GM12878 (cell line): ENCODE data around the gene PRMT2. TPM values are rescaled to one million over a fixed set of nuclear protein-coding genes. Genes with fewer than 3 reads are reported as not detected.

Experiments used
- ATAC-seq: fragments of 200-7000 bp; cut with Tn5 transposase; 3 replicates; pipeline ENCODE4 v1.9.1; 2020; ENCODE audit warnings: mild to moderate bottlenecking, moderate library complexity
- BruUV-seq: library from RNA; stranded (reverse); fragments of 400-500 nt; replicated peaks from 2 replicates; lab custom pipeline; 2021; lab: Mats Ljungman, UMichigan
- CTCF ChIA-PET: fragments of 300-600 bp; sonication (Branson Sonifier 250); formaldehyde crosslinking; extraction: SDS; loops from one replicate; lab custom pipeline; 2021; ENCODE audit warnings: inconsistent platforms; lab: Yijun Ruan, JAX
- POLR2A ChIA-PET: fragments of 350-600 bp; formaldehyde crosslinking; extraction: SDS; loops from one replicate; lab custom pipeline; 2021; ENCODE audit warnings: inconsistent platforms; lab: Charles Lee
- RAD21 ChIA-PET: fragments of 300-600 bp; sonication (Branson Sonifier 250); formaldehyde crosslinking; loops from one replicate; lab custom pipeline; 2023; ENCODE audit warnings: antibody characterized with exemption; ENCODE audit not compliant: unreplicated experiment; lab: Charles Lee
- SMC1A ChIA-PET: fragments of 300-600 bp; sonication (Branson Sonifier 250); formaldehyde crosslinking; loops from one replicate; lab custom pipeline; 2023; ENCODE audit not compliant: unreplicated experiment, uncharacterized antibody; lab: Charles Lee
- DNase-seq: peaks from one replicate; pipeline ENCODE4 v3.0.0-alpha.2; 2011; ENCODE audit warnings: low read depth, low spot score
- FAIRE-seq: peaks from 3 replicates; lab custom pipeline; 2011; peaks lifted over from hg19 to GRCh38; lab: Jason Lieb, UNC
- H2AFZ ChIP-seq: 2 replicates; pipeline ENCODE4 v1.6.0; 2011; ENCODE audit warnings: low read depth, low read length, control low read depth; ENCODE audit not compliant: control insufficient read depth
- H3K27ac ChIP-seq: 2 replicates; pipeline ENCODE4 v1.5.1; 2011; ENCODE audit warnings: control low read depth; ENCODE audit not compliant: control insufficient read depth, insufficient read depth
- H3K27me3 ChIP-seq, 2 experiments: replicated peaks in 1 of 2; 2 replicates each; pipeline versions ENCODE4 v1.6.0 to v1.6.1; 2011; ENCODE audit warnings: low read length in 1 of 2; ENCODE audit not compliant: control insufficient read depth in 2 of 2, insufficient read depth in 2 of 2
- H3K36me3 ChIP-seq, 2 experiments: 2 replicates each; pipeline ENCODE4 v1.5.1; 2011; ENCODE audit warnings: low read length in 1 of 2; ENCODE audit not compliant: control insufficient read depth in 2 of 2, insufficient read depth in 2 of 2
- H3K4me1 ChIP-seq: 2 replicates; pipeline ENCODE4 v1.6.1; 2011; ENCODE audit warnings: mild to moderate bottlenecking, low read length, moderate library complexity, mixed read lengths; ENCODE audit not compliant: control insufficient read depth, insufficient read depth
- H3K4me2 ChIP-seq: 2 replicates; pipeline ENCODE4 v1.6.0; 2011; ENCODE audit warnings: control low read depth; ENCODE audit not compliant: control insufficient read depth, insufficient read depth
- H3K4me3 ChIP-seq: fragments of 200-600 bp; sonication (generic); 2 replicates; pipeline ENCODE4 v1.5.1; 2016
- H3K79me2 ChIP-seq: 2 replicates; pipeline ENCODE4 v1.6.0; 2011; ENCODE audit warnings: low read length; ENCODE audit not compliant: control insufficient read depth, insufficient read depth
- H3K9ac ChIP-seq: 2 replicates; pipeline ENCODE4 v1.8.0; 2011; ENCODE audit warnings: low read length, control low read depth, mixed read lengths; ENCODE audit not compliant: control insufficient read depth, insufficient read depth
- H3K9me3 ChIP-seq: replicated peaks from 3 replicates; pipeline ENCODE4 v1.5.1; 2011; ENCODE audit warnings: mild to moderate bottlenecking, low read length; ENCODE audit not compliant: control insufficient read depth, insufficient read depth
- H4K20me1 ChIP-seq: 2 replicates; pipeline ENCODE4 v1.6.0; 2011; ENCODE audit not compliant: control insufficient read depth, insufficient read depth
- BRCA1 ChIP-seq: IDR thresholded peaks from 2 replicates; pipeline ENCODE4 v1.6.1; 2011; ENCODE audit warnings: low read depth, low read length, improper control_type of control experiment
- CREB1 ChIP-seq: IDR thresholded peaks from 2 replicates; pipeline ENCODE4 v1.6.1; 2012; ENCODE audit warnings: low read depth, mild to moderate bottlenecking, inconsistent platforms
- ESRRA ChIP-seq: IDR thresholded peaks from 2 replicates; pipeline ENCODE4 v1.6.1; 2012; ENCODE audit warnings: mild to moderate bottlenecking, low read length, improper control_type of control experiment
- MTA3 ChIP-seq: IDR thresholded peaks from 2 replicates; pipeline ENCODE4 v1.6.1; 2012; ENCODE audit warnings: low read length, inconsistent platforms, borderline replicate concordance
- RAD51 ChIP-seq: fragments of 450-650 bp; IDR thresholded peaks from 2 replicates; pipeline ENCODE4 v1.6.1; 2016; ENCODE audit warnings: moderate library complexity, mild to moderate bottlenecking, inconsistent platforms
- RUNX3 ChIP-seq: IDR thresholded peaks from 2 replicates; pipeline ENCODE4 v1.6.1; 2012; ENCODE audit warnings: low read length, inconsistent platforms
- SMAD1 ChIP-seq: fragments of 450-650 bp; IDR thresholded peaks from 2 replicates; pipeline ENCODE4 v1.6.1; 2018; ENCODE audit warnings: mild to moderate bottlenecking, low read depth; ENCODE audit not compliant: partially characterized antibody
- ZNF24 ChIP-seq: fragments of 450-650 bp; IDR thresholded peaks from 2 replicates; pipeline ENCODE4 v1.6.1; 2017; ENCODE audit warnings: antibody characterized with exemption, mild to moderate bottlenecking
- ZZZ3 ChIP-seq: IDR thresholded peaks from 2 replicates; pipeline ENCODE4 v1.6.1; 2011; ENCODE audit warnings: low read depth; ENCODE audit not compliant: control insufficient read depth, insufficient read length
- WGBS: methylation state at CpG from one replicate; pipeline ENCODE4 v1.1.6; 2016; ENCODE audit warnings: low lambda C conversion rate; ENCODE audit not compliant: insufficient replicate concordance, insufficient coverage; ENCODE audit errors: missing lambda C conversion rate; 5-methylcytosine and 5-hydroxymethylcytosine counted together
- in situ Hi-C: fragments of 300-500 bp; cut with MboI; formaldehyde crosslinking; loops from 9 replicates; pipeline ENCODE4 v1.14.3; 2018; ENCODE audit warnings: mixed read lengths
- intact Hi-C: fragments of 100-400 bp; cut with micrococcal nuclease; formaldehyde crosslinking; loops from one replicate; pipeline ENCODE4 v1.14.2; 2022; ENCODE audit not compliant: unreplicated experiment
- polyA plus RNA-seq, 11 experiments: library from polyadenylated mRNA; depleted of rRNA in 4 of 11; unstranded in 6 of 11; stranded (reverse) in 5 of 11; fragments of >200 nt; fragmentation: Nextera tagmentation in 4 of 11; fragmentation: Illumina TruSeq in 1 of 11; extraction: Ambion mirVana in 4 of 11; extraction: Trizol in 1 of 11; gene quantifications; 1 replicate in 1 of 11; 2 replicates in 10 of 11; pipeline versions ENCODE4 v1.2.1 to v1.2.3, GENCODE V29; 2011 to 2016; ENCODE audit warnings: inconsistent platforms in 2 of 11, missing spikeins in 2 of 11, low read depth in 1 of 11
- total RNA-seq, 4 experiments: library from RNA; depleted of rRNA in 3 of 4; stranded (reverse); fragments of >200 nt in 3 of 4; fragmentation: Illumina TruSeq in 1 of 4; extraction: Trizol in 1 of 4; gene quantifications; 2 replicates each; pipeline versions ENCODE4 v1.2.1 to v1.2.3, GENCODE V29; 2013 to 2021
- TF ChIP-seq, protein P1 (sequence below): fragments of 450-650 bp; IDR thresholded peaks from 2 replicates; pipeline ENCODE4 v1.6.1; 2017; ENCODE audit warnings: antibody characterized with exemption, mild to moderate bottlenecking, moderate library complexity
- TF ChIP-seq, protein P2 (sequence below): IDR thresholded peaks from 2 replicates; pipeline ENCODE4 v1.6.1; 2012; ENCODE audit warnings: improper control_type of control experiment, low read depth, low read length; ENCODE audit not compliant: insufficient replicate concordance

Gene PRMT2
- total and polyA plus RNA-seq, 10 of the 15 experiments (the other 5 are each of a cell fraction or from before 2014, with no cell fraction given), result 16.1 to 48.6 (median 36.2) TPM

DNA sequence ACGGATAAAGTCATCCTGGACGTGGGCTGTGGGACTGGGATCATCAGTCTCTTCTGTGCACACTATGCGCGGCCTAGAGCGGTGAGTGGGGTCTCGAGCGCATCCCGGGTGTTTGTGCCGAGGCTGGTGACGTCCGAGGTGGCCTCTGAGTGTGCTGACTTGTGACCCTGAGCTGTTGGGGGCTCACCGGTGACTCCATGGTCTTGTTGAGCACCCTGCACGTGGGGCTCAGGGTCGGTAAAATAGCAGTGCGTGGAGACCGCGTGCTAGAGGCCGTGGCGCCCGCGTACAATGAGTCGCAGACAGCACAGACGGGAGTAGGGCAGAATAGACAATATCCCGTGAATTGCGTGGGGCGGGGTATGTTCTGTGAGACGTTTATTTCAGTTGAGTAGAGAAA lies 13.1 kb downstream of the PRMT2 start:
- H3K79me2 ChIP-seq, result no peaks in the 10 kb centered on the region
- no peaks in the 10 kb centered on the region for H3K4me1 ChIP-seq
- CTCF ChIA-PET, result no interaction called here
- no peak for TF ChIP-seq CREB1
- no peak overlapping the region for H3K9ac ChIP-seq
- FAIRE-seq (no peak), DNase-seq (no peak), ATAC-seq (no peak)
- BruUV-seq, result no TSS peak
- no peak overlapping the region for H3K4me3 ChIP-seq
- RAD21 ChIA-PET, result no interaction called here
- intact Hi-C loops, result no loop called here
- no peaks in the 10 kb centered on the region; the same call in 2 of the 3 replicates for H3K9me3 ChIP-seq
- H3K27me3 ChIP-seq, result no peaks in the 10 kb centered on the region
- no peaks in the 10 kb centered on the region for H4K20me1 ChIP-seq
- POLR2A ChIA-PET, result no interaction called here
- H3K36me3 ChIP-seq, result peaks cover 11 to 35% of the 10 kb centered on the region in 2 experiments
- H2AFZ ChIP-seq, result no peak overlapping the region
- H3K4me2 ChIP-seq, result no peak overlapping the region
- SMC1A ChIA-PET, result no interaction called here
- 98% methylated on average over 27 of the region's 27 CpGs for WGBS
- in situ Hi-C loops, result no loop called here
- H3K27ac ChIP-seq, result no peak overlapping the region

DNA sequence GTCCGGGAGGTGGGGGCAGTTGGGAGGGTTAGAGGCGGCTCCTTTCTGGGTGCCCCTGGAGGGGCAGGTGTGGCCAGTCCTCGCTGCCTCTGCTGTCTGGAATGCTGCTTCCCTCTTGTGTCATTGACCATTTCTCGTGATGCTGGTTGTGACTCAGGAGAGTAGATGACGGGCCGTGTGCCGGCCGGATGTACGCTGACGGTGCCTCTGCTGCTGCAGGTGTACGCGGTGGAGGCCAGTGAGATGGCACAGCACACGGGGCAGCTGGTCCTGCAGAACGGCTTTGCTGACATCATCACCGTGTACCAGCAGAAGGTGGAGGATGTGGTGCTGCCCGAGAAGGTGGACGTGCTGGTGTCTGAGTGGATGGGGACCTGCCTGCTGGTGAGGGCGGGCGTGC lies 13.9 kb downstream of the PRMT2 start:
- no peak for DNase-seq
- SMC1A ChIA-PET, result no interaction called here
- intact Hi-C loops (no loop called here), in situ Hi-C loops (no loop called here)
- Histone ChIP-seq H3K27ac (no peak overlapping the region), H3K4me1 (no peaks in the 10 kb centered on the region), H3K9ac (no peak overlapping the region), H3K27me3 (no peaks in the 10 kb centered on the region), H2AFZ (no peak overlapping the region), H3K9me3 (no peaks in the 10 kb centered on the region; the same call in 2 of the 3 replicates), H4K20me1 (no peaks in the 10 kb centered on the region), H3K36me3 (peaks cover 10 to 35% of the 10 kb centered on the region in 2 experiments), H3K4me2 (no peak overlapping the region), H3K4me3 (no peak overlapping the region), H3K79me2 (no peaks in the 10 kb centered on the region)
- no peak for ATAC-seq
- WGBS, result 99% methylated on average over 14 of the region's 19 CpGs
- RAD21 ChIA-PET, result no interaction called here
- CTCF ChIA-PET, result no interaction called here
- BruUV-seq, result no TSS peak
- no peak for FAIRE-seq
- POLR2A ChIA-PET, result no interaction called here
- TF ChIP-seq, protein P1, sequence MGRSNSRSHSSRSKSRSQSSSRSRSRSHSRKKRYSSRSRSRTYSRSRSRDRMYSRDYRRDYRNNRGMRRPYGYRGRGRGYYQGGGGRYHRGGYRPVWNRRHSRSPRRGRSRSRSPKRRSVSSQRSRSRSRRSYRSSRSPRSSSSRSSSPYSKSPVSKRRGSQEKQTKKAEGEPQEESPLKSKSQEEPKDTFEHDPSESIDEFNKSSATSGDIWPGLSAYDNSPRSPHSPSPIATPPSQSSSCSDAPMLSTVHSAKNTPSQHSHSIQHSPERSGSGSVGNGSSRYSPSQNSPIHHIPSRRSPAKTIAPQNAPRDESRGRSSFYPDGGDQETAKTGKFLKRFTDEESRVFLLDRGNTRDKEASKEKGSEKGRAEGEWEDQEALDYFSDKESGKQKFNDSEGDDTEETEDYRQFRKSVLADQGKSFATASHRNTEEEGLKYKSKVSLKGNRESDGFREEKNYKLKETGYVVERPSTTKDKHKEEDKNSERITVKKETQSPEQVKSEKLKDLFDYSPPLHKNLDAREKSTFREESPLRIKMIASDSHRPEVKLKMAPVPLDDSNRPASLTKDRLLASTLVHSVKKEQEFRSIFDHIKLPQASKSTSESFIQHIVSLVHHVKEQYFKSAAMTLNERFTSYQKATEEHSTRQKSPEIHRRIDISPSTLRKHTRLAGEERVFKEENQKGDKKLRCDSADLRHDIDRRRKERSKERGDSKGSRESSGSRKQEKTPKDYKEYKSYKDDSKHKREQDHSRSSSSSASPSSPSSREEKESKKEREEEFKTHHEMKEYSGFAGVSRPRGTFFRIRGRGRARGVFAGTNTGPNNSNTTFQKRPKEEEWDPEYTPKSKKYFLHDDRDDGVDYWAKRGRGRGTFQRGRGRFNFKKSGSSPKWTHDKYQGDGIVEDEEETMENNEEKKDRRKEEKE, result no peak
- TF ChIP-seq ZZZ3 (no peak), ESRRA (no peak), SMAD1 (no peak), MTA3 (no peak), RUNX3 (no peak), RAD51 (no peak), ZNF24 (no peak), BRCA1 (no peak)
- TF ChIP-seq, protein P2, sequence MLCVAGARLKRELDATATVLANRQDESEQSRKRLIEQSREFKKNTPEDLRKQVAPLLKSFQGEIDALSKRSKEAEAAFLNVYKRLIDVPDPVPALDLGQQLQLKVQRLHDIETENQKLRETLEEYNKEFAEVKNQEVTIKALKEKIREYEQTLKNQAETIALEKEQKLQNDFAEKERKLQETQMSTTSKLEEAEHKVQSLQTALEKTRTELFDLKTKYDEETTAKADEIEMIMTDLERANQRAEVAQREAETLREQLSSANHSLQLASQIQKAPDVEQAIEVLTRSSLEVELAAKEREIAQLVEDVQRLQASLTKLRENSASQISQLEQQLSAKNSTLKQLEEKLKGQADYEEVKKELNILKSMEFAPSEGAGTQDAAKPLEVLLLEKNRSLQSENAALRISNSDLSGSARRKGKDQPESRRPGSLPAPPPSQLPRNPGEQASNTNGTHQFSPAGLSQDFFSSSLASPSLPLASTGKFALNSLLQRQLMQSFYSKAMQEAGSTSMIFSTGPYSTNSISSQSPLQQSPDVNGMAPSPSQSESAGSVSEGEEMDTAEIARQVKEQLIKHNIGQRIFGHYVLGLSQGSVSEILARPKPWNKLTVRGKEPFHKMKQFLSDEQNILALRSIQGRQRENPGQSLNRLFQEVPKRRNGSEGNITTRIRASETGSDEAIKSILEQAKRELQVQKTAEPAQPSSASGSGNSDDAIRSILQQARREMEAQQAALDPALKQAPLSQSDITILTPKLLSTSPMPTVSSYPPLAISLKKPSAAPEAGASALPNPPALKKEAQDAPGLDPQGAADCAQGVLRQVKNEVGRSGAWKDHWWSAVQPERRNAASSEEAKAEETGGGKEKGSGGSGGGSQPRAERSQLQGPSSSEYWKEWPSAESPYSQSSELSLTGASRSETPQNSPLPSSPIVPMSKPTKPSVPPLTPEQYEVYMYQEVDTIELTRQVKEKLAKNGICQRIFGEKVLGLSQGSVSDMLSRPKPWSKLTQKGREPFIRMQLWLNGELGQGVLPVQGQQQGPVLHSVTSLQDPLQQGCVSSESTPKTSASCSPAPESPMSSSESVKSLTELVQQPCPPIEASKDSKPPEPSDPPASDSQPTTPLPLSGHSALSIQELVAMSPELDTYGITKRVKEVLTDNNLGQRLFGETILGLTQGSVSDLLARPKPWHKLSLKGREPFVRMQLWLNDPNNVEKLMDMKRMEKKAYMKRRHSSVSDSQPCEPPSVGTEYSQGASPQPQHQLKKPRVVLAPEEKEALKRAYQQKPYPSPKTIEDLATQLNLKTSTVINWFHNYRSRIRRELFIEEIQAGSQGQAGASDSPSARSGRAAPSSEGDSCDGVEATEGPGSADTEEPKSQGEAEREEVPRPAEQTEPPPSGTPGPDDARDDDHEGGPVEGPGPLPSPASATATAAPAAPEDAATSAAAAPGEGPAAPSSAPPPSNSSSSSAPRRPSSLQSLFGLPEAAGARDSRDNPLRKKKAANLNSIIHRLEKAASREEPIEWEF, result no peak
